GM15510 (cell line): Measurements from ENCODE around the gene ZNF646.

Experiments
- POLR2A ChIP-seq: IDR thresholded peaks from 3 replicates; pipeline ENCODE4 v1.6.1; 2011; ENCODE audit warnings: borderline replicate concordance; ENCODE audit not compliant: insufficient read length; ENCODE audit errors: extremely low read depth

Gene ZNF646

GRCh38 chr16:31050280-31051030, 23.8 kb upstream of the ZNF646 start:
- TF ChIP-seq POLR2A = no peak

GRCh38 chr16:31052114-31052513, 22.1 kb upstream of the ZNF646 start:
- TF ChIP-seq POLR2A = no peak

GRCh38 chr16:31055613-31056012, 18.6 kb upstream of the ZNF646 start:
- TF ChIP-seq POLR2A = no peak

- no peak for TF ChIP-seq POLR2A
Observed at GRCh38 chr16:31061126-31061812, 13.0 kb upstream of the ZNF646 start.

GRCh38 chr16:31061813-31062440, 12.3 kb upstream of the ZNF646 start:
- no peak for TF ChIP-seq POLR2A

GRCh38 chr16:31063495-31063842, 10.8 kb upstream of the ZNF646 start:
- no peak for TF ChIP-seq POLR2A

GRCh38 chr16:31063843-31064611, 10.2 kb upstream of the ZNF646 start:
- TF ChIP-seq POLR2A = no peak

GRCh38 chr16:31064882-31065461, 9.2 kb upstream of the ZNF646 start:
- no peak for TF ChIP-seq POLR2A

- TF ChIP-seq POLR2A = no peak
Observed at GRCh38 chr16:31067342-31067741, 6.9 kb upstream of the ZNF646 start.

- no peak for TF ChIP-seq POLR2A
Observed at GRCh38 chr16:31071861-31072260, 2.4 kb upstream of the ZNF646 start.

GRCh38 chr16:31072540-31073141, 1.6 kb upstream of the ZNF646 start:
- no peak for TF ChIP-seq POLR2A

- TF ChIP-seq POLR2A = peak; percentile 49
Observed at GRCh38 chr16:31073142-31073969, 866 bp upstream of the ZNF646 start.

GRCh38 chr16:31074814-31075183, 577 bp downstream of the ZNF646 start:
- TF ChIP-seq POLR2A = no peak

GRCh38 chr16:31076319-31076718, 2.1 kb downstream of the ZNF646 start:
- no peak for TF ChIP-seq POLR2A

- no peak for TF ChIP-seq POLR2A
Observed at GRCh38 chr16:31077024-31077423, 2.8 kb downstream of the ZNF646 start.
